Measurements from ENCODE around the gene GAB2.
"Not testable (repeated sequence)": the region's sequence is repeated elsewhere in the genome, so short reads cannot be mapped to it uniquely, and the experiment has no call there.

DNA sequence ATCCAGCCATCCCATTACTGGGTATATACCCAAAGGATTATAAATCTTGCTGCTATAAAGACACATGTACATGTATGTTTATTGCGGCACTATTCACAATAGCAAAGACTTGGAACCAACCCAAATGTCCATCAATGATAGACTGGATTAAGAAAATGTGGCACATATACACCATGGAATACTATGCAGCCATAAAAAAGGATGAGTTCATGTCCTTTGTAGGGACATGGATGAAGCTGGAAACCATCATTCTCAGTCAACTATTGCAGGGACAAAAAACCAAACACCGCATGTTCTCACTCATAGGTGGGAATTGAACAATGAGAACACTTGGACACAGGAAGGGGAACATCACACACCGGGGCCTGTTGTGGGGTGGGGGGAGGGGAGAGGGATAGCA is 59.7 kb downstream of the GAB2 start:
- TF ChIP-seq, protein P1, sequence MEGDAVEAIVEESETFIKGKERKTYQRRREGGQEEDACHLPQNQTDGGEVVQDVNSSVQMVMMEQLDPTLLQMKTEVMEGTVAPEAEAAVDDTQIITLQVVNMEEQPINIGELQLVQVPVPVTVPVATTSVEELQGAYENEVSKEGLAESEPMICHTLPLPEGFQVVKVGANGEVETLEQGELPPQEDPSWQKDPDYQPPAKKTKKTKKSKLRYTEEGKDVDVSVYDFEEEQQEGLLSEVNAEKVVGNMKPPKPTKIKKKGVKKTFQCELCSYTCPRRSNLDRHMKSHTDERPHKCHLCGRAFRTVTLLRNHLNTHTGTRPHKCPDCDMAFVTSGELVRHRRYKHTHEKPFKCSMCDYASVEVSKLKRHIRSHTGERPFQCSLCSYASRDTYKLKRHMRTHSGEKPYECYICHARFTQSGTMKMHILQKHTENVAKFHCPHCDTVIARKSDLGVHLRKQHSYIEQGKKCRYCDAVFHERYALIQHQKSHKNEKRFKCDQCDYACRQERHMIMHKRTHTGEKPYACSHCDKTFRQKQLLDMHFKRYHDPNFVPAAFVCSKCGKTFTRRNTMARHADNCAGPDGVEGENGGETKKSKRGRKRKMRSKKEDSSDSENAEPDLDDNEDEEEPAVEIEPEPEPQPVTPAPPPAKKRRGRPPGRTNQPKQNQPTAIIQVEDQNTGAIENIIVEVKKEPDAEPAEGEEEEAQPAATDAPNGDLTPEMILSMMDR (IDR thresholded peaks at IDR 0.05), result not testable (repeated sequence)
- not testable (repeated sequence) for TF ChIP-seq POLR2A (IDR thresholded peaks at IDR 0.05)

Measured in adrenal gland (tissue), 5 donors.